Left ventricle myocardium inferior (tissue), 1 donor: ENCODE data around the gene MSI1. TPM values are rescaled to one million over a fixed set of nuclear protein-coding genes. Genes with fewer than 3 reads are reported as not detected.

Experiments used
- DNase-seq: peaks from one replicate; pipeline ENCODE4 v3.0.0-alpha.2; 2020
- H3K27ac ChIP-seq: fragments of 200-600 bp; replicated peaks from 2 replicates; pipeline ENCODE4 v1.8.0; 2021
- H3K27me3 ChIP-seq: fragments of 200-600 bp; 2 replicates; pipeline ENCODE4 v1.8.0; 2021; ENCODE audit warnings: low read depth
- H3K36me3 ChIP-seq: fragments of 200-600 bp; 2 replicates; pipeline ENCODE4 v1.8.0; 2021
- H3K4me1 ChIP-seq: fragments of 200-600 bp; 2 replicates; pipeline ENCODE4 v1.8.0; 2021
- H3K4me3 ChIP-seq: fragments of 200-600 bp; 2 replicates; pipeline ENCODE4 v1.8.0; 2021; ENCODE audit warnings: mild to moderate bottlenecking, moderate library complexity
- H3K9me3 ChIP-seq: fragments of 200-600 bp; replicated peaks from 2 replicates; pipeline ENCODE4 v1.8.0; 2021
- intact Hi-C: fragments of 100-400 bp; cut with micrococcal nuclease; formaldehyde crosslinking; loops from one replicate; pipeline ENCODE4 v1.11.0; 2022
- total RNA-seq: library from RNA; stranded (reverse); fragmentation: NEBNext Ultra II Directional; extraction: Animal tissue kit (Norgen Biotek cat#: 25700); gene quantifications from one replicate; pipeline ENCODE4 v1.2.1, GENCODE V29; 2021
- TF ChIP-seq, protein P1 (sequence below): fragments of 200-600 bp; IDR thresholded peaks from 2 replicates; pipeline ENCODE4 v1.8.0; 2021; ENCODE audit warnings: antibody characterized with exemption, mild to moderate bottlenecking, borderline replicate concordance
- donor health status: DM: no; HTN: yes; CAD: no; lungs with severe emphysema.

MSI1 gene
- total RNA-seq, 1 donor from 2014 or later = 4.8 TPM

GRCh38 chr12:120314220-120314619, 54.7 kb downstream of the MSI1 start:
- no peak for DNase-seq
- Histone ChIP-seq H3K36me3 (no peaks in the 10 kb centered on the region), H3K4me3 (no peak overlapping the region), H3K27me3 (no peaks in the 10 kb centered on the region), H3K9me3 (no peaks in the 10 kb centered on the region), H3K4me1 (peaks cover 10% of the 10 kb centered on the region), H3K27ac (no peak overlapping the region)
- intact Hi-C loops = no loop called here
- TF ChIP-seq, protein P1, sequence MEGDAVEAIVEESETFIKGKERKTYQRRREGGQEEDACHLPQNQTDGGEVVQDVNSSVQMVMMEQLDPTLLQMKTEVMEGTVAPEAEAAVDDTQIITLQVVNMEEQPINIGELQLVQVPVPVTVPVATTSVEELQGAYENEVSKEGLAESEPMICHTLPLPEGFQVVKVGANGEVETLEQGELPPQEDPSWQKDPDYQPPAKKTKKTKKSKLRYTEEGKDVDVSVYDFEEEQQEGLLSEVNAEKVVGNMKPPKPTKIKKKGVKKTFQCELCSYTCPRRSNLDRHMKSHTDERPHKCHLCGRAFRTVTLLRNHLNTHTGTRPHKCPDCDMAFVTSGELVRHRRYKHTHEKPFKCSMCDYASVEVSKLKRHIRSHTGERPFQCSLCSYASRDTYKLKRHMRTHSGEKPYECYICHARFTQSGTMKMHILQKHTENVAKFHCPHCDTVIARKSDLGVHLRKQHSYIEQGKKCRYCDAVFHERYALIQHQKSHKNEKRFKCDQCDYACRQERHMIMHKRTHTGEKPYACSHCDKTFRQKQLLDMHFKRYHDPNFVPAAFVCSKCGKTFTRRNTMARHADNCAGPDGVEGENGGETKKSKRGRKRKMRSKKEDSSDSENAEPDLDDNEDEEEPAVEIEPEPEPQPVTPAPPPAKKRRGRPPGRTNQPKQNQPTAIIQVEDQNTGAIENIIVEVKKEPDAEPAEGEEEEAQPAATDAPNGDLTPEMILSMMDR = no peak

DNA sequence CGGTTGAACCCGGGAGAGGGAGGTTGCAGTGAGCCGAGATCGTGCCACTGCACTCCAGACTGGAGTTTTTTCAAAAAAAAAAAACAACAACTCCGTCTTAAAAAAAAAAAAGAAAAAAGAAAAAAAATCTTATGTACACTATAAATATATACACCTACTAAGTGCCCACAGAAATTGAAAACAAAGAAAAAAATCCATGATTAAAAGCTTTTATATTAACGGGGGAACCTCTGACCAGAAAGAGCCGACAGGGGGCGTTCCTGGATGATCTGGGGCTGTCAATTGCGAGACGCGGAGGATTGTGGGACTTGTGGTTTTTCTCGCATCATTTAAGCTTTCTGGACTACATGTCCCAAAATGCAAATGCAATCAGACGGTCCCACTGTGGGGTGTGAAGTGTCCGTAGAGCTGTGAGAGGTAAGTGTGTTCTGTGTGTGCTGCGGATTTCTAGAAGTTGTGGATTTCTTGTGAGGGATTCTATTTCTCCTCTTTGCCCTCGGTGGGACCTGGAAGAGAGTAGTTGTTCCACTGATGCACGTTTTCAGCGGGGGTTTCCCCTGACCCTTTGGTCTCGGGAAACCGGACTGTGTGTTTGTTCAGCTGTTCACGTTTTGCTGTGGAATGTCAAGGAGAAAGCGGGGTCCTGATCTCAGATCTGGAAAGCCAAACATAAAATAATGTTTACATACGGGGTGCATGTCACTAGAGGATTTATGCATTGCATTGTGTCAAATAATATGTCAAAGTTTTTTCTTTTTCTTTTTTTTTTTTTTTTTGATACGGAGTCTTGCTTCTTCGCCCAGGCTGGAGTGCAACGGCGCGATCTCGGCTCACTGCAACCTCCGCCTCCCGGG, 66.8 kb downstream of the MSI1 start, which contains the start of gene SIRT4:
Gene SIRT4, plus strand, starts transcription at position 360 of the 854 bp plus-strand sequence. CDS start 1,241 bp downstream, outside the sequence.
- H3K36me3 ChIP-seq = no peaks in the 10 kb centered on the region
- no peaks in the 10 kb centered on the region for H3K9me3 ChIP-seq
- H3K4me3 ChIP-seq = peak within 1 kb of the TSS; percentile 75
- peaks cover 11% of the 10 kb centered on the region for H3K4me1 ChIP-seq
- peak; percentile 88 for DNase-seq
- H3K27ac ChIP-seq = peak within 1 kb of the TSS; percentile 88
- TF ChIP-seq, protein P1 = peak; percentile 82
- intact Hi-C loops = no loop called here
- no peaks in the 10 kb centered on the region for H3K27me3 ChIP-seq

GRCh38 chr12:120292661-120293531, 76.1 kb downstream of the MSI1 start, which contains the start of gene RNU4-1:
Gene RNU4-1 (minus strand): TSS chr12:120293237.
- TF ChIP-seq, protein P1 = no peak
- peak within 1 kb of the TSS; percentile 97 for H3K27ac ChIP-seq
- H3K4me3 ChIP-seq = peak within 1 kb of the TSS; percentile 72
- peak; percentile 45 for DNase-seq
- no peaks in the 10 kb centered on the region for H3K9me3 ChIP-seq
- no peaks in the 10 kb centered on the region for H3K27me3 ChIP-seq
- intact Hi-C loops = no loop called here
- H3K36me3 ChIP-seq = no peaks in the 10 kb centered on the region
- peaks cover 22% of the 10 kb centered on the region for H3K4me1 ChIP-seq

DNA sequence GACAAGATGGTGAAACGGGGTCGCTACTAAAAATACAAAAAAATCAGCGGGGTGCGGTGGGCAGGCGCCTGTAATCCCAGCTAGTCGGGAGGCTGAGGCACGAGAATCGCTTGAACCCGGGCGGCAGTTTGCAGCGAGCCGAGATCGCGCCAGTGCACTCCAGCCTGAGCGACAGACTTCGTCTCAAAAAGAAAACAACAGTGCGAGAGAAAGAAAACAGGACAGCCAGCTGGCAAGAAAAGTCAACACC, 76.6 kb downstream of the MSI1 start:
- H3K27ac ChIP-seq = peak overlapping the region; percentile 97
- peak overlapping the region; percentile 72 for H3K4me3 ChIP-seq
- intact Hi-C loops = no loop called here
- TF ChIP-seq, protein P1 = no peak
- H3K9me3 ChIP-seq = no peaks in the 10 kb centered on the region
- DNase-seq = no peak
- peaks cover 22% of the 10 kb centered on the region for H3K4me1 ChIP-seq
- no peaks in the 10 kb centered on the region for H3K36me3 ChIP-seq
- H3K27me3 ChIP-seq = no peaks in the 10 kb centered on the region

Other genes with a start within 250 kb of the MSI1 start
- gene GCN1, start 174.4 kb downstream of the MSI1 start, total RNA-seq = 36.0 TPM
- gene RPLP0, start 168.1 kb downstream of the MSI1 start, total RNA-seq = 712 TPM
- 59.8 TPM for gene PXN, start 103.4 kb downstream of the MSI1 start, total RNA-seq
- gene RNU4-2, start 77.3 kb downstream of the MSI1 start, total RNA-seq = 22,484 TPM
- gene RNU4-1, start 75.9 kb downstream of the MSI1 start, total RNA-seq = 2,088 TPM
- gene SIRT4, start 66.8 kb downstream of the MSI1 start, total RNA-seq = 6.5 TPM
- gene PLA2G1B, start 41.4 kb downstream of the MSI1 start, total RNA-seq = not detected
- gene COX6A1, start 68.9 kb upstream of the MSI1 start, total RNA-seq = 142 TPM
- gene TRIAP1, start 77.2 kb upstream of the MSI1 start, total RNA-seq = 17.9 TPM
- gene GATC, start 77.3 kb upstream of the MSI1 start, total RNA-seq = 12.0 TPM
- 34.4 TPM for gene SRSF9, start 100.6 kb upstream of the MSI1 start, total RNA-seq
- 175 TPM for gene DYNLL1, start 126.9 kb upstream of the MSI1 start, total RNA-seq
- gene COQ5, start 160.0 kb upstream of the MSI1 start, total RNA-seq = 41.8 TPM
- gene RNF10, start 165.2 kb upstream of the MSI1 start, total RNA-seq = 274 TPM
- gene POP5, start 212.2 kb upstream of the MSI1 start, total RNA-seq = 48.3 TPM